ENCODE results near the gene HCRTR1. TPM values are rescaled to one million over a fixed set of nuclear protein-coding genes. Genes with fewer than 3 reads are reported as not detected.

HCRTR1 gene
- total RNA-seq, 4 donors from 2014 or later: 0.45 to 1.8 (median 1.7) TPM; not detected in 1

- H3K36me3 ChIP-seq: peaks cover 7 to 77% (median 28%) of the 10 kb centered on the region in 4 donors
- H3K4me3 ChIP-seq: no peak overlapping the region
- WGBS: 85% methylated on average over 3 of the region's 3 CpGs
- TF ChIP-seq EP300 (IDR thresholded peaks at IDR 0.05) (no peak), POLR2A (IDR thresholded peaks at IDR 0.05; ENCODE audit: low read depth) (no peak), POLR2AphosphoS5 (IDR thresholded peaks at IDR 0.05) (no peak)
- TF ChIP-seq, protein P1, sequence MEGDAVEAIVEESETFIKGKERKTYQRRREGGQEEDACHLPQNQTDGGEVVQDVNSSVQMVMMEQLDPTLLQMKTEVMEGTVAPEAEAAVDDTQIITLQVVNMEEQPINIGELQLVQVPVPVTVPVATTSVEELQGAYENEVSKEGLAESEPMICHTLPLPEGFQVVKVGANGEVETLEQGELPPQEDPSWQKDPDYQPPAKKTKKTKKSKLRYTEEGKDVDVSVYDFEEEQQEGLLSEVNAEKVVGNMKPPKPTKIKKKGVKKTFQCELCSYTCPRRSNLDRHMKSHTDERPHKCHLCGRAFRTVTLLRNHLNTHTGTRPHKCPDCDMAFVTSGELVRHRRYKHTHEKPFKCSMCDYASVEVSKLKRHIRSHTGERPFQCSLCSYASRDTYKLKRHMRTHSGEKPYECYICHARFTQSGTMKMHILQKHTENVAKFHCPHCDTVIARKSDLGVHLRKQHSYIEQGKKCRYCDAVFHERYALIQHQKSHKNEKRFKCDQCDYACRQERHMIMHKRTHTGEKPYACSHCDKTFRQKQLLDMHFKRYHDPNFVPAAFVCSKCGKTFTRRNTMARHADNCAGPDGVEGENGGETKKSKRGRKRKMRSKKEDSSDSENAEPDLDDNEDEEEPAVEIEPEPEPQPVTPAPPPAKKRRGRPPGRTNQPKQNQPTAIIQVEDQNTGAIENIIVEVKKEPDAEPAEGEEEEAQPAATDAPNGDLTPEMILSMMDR (IDR thresholded peaks at IDR 0.05): no peak
- no peak overlapping the region for H3K27ac ChIP-seq (replicated peaks in 1 of 4)
- no peaks in the 10 kb centered on the region for H3K27me3 ChIP-seq
- intact Hi-C loops (cut with DNase I): loop anchor here (10.0 kb wide), 1 partner anchor 305 kb away; no protein-coding TSS in a partner anchor
- H3K9me3 ChIP-seq: no peaks in the 10 kb centered on the region
- no peak for DNase-seq (ENCODE audit: extremely low spot score)
- peaks cover 0 to 11% (median 4%) of the 10 kb centered on the region in 4 donors for H3K4me1 ChIP-seq
These were observed 42.4 kb downstream of the HCRTR1 start for GRCh38 chr1:31659889-31660288.

DNA sequence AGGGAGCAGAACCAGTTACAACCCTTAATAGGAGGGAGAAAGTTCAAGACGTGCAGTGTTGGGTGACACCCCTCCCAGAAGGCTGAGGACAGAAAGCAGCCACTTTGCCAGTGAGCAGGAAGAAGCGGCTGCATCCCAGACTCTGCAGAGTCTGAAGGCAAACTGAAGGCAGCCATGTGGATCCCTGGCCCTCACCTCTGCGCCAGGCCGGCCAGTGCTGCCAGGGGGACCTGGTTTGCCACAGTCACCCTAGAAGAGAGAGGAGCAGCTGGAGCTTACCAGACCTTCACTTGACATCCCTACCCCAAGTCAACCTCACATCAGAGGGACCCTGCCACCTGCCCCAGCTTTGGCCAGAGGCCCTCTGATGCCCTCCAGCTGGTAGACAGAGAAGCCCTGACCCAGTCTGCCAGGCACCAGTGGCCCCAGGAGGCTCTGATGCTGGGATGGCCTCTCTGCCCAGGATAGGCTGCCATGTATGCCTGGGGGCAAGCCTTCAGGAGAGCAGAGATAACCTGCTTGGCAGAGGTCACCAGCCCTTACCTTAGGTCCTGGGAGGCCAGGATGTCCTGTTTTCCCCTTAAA is 43.5 kb downstream of the HCRTR1 start:
- no peaks in the 10 kb centered on the region for H3K27me3 ChIP-seq
- H3K4me1 ChIP-seq: peaks cover 2 to 22% (median 11%) of the 10 kb centered on the region in 4 donors
- 89% methylated on average over 2 of the region's 4 CpGs for WGBS
- DNase-seq (ENCODE audit: extremely low spot score): no peak
- TF ChIP-seq POLR2A (IDR thresholded peaks at IDR 0.05; ENCODE audit: low read depth) (no peak), POLR2AphosphoS5 (IDR thresholded peaks at IDR 0.05) (no peak), EP300 (IDR thresholded peaks at IDR 0.05) (no peak)
- TF ChIP-seq, protein P1 (IDR thresholded peaks at IDR 0.05): no peak
- peaks cover 7 to 77% (median 26%) of the 10 kb centered on the region in 4 donors for H3K36me3 ChIP-seq
- H3K4me3 ChIP-seq: no peak overlapping the region
- no peaks in the 10 kb centered on the region for H3K9me3 ChIP-seq
- H3K27ac ChIP-seq (replicated peaks in 1 of 4): no peak overlapping the region
- intact Hi-C loops (cut with DNase I): loop anchor here (10.0 kb wide), 1 partner anchor 304 kb away; no protein-coding TSS in a partner anchor

DNA sequence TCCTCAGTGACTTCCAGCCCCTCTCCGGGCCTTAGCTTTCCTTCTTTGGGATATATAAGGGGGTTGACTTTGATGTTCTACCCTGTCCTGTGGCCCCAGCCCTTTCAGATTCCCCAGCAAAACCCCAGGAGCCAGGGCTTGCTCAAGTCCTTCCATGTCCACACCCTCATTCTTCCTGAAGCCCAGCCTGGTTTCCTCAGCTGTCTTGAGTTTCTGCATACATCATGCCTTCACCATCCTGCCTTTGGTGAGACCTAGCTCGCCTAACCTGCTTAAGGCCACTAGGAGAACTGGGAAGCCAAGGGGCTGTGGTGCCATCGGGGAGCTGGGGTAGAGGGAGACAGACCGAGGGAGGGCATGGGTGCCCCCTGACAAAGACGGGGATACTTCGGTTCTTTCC is 44.4 kb downstream of the HCRTR1 start:
- H3K4me1 ChIP-seq: peaks cover 11 to 31% (median 20%) of the 10 kb centered on the region in 4 donors
- no peak for DNase-seq (ENCODE audit: extremely low spot score)
- 91% methylated on average over 6 of the region's 6 CpGs for WGBS
- H3K27ac ChIP-seq (replicated peaks in 1 of 4): no peak overlapping the region
- peaks cover 7 to 68% (median 22%) of the 10 kb centered on the region in 4 donors for H3K36me3 ChIP-seq
- no peak overlapping the region for H3K4me3 ChIP-seq
- intact Hi-C loops (cut with DNase I): loop anchor here (10.0 kb wide), 1 partner anchor 303 kb away; no protein-coding TSS in a partner anchor
- no peaks in the 10 kb centered on the region for H3K27me3 ChIP-seq
- no peaks in the 10 kb centered on the region for H3K9me3 ChIP-seq
- no peak for TF ChIP-seq POLR2A (IDR thresholded peaks at IDR 0.05; ENCODE audit: low read depth)
- TF ChIP-seq POLR2AphosphoS5 (IDR thresholded peaks at IDR 0.05): no peak
- TF ChIP-seq, protein P1 (IDR thresholded peaks at IDR 0.05): no peak
- no peak for TF ChIP-seq EP300 (IDR thresholded peaks at IDR 0.05)

DNA sequence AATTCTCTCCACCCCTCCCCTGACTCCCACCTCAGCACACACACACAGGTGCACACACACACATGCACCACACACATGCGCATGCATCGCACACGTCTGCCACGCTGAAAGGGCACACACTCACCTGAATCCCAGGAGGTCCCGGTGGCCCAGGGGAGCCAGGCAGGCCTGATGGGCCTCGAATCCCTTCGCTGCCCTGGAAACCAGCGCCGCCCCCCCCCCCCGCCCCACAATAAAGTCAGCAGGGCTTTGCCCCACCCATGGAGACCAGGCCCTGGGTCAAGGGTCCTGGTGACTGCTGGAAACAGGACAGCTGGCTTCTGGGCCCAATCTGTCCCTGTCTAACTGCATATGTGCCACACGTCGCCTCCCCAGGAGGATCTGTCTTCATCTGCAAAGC is 45.0 kb downstream of the HCRTR1 start:
- intact Hi-C loops (cut with DNase I): loop anchor here (10.0 kb wide), 1 partner anchor 302 kb away; no protein-coding TSS in a partner anchor
- H3K4me1 ChIP-seq: peaks cover 13 to 37% (median 26%) of the 10 kb centered on the region in 4 donors

More for the DNA sequence above, 45.0 kb downstream of the HCRTR1 start:
- Histone ChIP-seq H3K36me3 (peaks cover 5 to 62% (median 19%) of the 10 kb centered on the region in 4 donors), H3K4me3 (no peak overlapping the region), H3K27me3 (no peaks in the 10 kb centered on the region), H3K9me3 (no peaks in the 10 kb centered on the region), H3K27ac (replicated peaks in 1 of 4) (no peak overlapping the region)
- DNase-seq (ENCODE audit: extremely low spot score): no peak
- TF ChIP-seq POLR2AphosphoS5 (IDR thresholded peaks at IDR 0.05): no peak
- TF ChIP-seq, protein P1 (IDR thresholded peaks at IDR 0.05): no peak
- no peak for TF ChIP-seq EP300 (IDR thresholded peaks at IDR 0.05)
- TF ChIP-seq POLR2A (IDR thresholded peaks at IDR 0.05; ENCODE audit: low read depth): no peak
- WGBS: 90% methylated on average over 9 of the region's 12 CpGs
